D721Med (cell line): ENCODE results near the gene PJA2.

Experiments
- DNase-seq: peaks from one replicate; pipeline ENCODE4 v3.0.0; 2011; ENCODE audit warnings: low spot score; ENCODE audit not compliant: insufficient read length
- FAIRE-seq: peaks from 2 replicates; lab custom pipeline; 2011; peaks lifted over from hg19 to GRCh38; lab: Jason Lieb, UNC
- CTCF ChIP-seq: IDR thresholded peaks from 2 replicates; pipeline ENCODE4 v1.5.1; 2012; ENCODE audit warnings: mild to moderate bottlenecking, control low read depth; ENCODE audit not compliant: insufficient read depth; ENCODE audit errors: missing control alignments

The PJA2 gene

DNA sequence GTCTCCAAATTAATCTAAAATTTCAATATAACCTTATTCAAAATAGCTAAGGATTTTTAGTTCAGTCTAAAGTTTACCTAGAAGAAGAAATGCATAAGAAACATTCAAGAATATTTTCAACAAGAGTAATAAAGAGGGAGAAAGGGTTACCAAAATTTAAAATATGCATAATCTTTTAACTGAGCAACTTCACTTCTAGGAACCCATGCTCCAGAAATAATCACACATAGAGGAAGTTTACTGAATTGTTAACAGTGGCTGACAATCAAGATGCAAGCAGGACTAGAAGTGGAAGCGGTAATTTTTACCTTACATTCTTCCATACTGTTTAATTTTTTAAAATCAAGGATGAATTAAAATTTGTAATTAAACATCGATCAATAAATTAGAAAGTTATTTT lies 1.9 kb downstream of the PJA2 start:
- TF ChIP-seq CTCF: no peak
- FAIRE-seq: no peak
- DNase-seq: no peak

DNA sequence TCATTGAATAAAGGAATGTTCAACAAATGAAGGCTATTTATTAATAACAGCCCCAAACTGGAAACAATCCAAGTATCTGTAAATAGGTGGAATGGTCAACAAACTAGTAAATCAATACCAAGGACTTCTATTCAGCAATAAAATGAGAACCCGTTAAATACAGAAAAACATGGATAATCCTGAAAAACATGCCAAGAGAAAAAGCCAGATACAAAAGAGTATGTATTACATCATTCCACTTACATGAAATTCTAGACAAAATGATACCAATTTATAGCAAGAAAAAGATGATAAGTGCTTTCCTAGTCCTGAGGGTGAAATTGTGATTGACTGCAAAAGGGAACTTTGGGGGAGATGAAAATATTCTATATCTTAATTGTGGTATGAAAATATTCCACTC lies 3.1 kb downstream of the PJA2 start:
- FAIRE-seq (no peak), DNase-seq (no peak)
- no peak for TF ChIP-seq CTCF

GRCh38 chr5:109404428-109404960 lies 5.3 kb downstream of the PJA2 start:
- DNase-seq (no peak), FAIRE-seq (no peak)
- TF ChIP-seq CTCF: no peak

- no peak for TF ChIP-seq CTCF
- DNase-seq (no peak), FAIRE-seq (no peak)
Observed at GRCh38 chr5:109403469-109403868, 6.3 kb downstream of the PJA2 start.

DNA sequence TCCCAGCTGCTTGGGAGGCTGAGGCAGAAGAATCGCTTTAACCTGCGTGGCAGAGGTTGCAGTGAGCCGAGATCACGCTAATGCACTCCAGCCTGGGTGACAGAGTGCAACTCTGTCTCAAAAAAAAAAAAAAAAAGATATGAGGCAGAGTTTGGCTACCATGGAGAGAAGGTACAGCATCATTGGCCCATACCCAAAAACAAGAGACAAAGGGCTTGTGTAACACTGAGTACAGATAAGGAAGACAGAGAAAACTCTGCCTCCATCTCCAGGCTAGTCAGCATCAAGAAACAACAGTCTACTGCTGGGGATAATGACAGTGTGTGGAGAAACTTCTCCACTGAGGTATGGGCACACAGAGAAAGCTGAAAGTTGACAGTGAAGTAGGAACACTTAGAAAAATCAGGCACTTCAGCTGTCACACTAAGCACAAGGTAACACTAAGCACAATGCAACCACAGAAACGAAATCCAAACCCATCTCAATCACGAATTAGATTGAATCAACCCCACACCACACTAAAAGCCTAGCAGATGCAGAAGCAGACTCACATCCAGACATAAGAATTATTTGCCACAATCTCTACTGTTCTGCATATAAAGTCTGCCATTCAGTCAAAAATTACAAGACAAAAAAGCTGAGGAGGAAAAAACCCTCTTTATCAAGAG lies 10.5 kb downstream of the PJA2 start:
- no peak for TF ChIP-seq CTCF
- FAIRE-seq: no peak
- no peak for DNase-seq

GRCh38 chr5:109396965-109397364 lies 12.8 kb downstream of the PJA2 start:
- no peak for TF ChIP-seq CTCF
- FAIRE-seq: no peak
- DNase-seq: no peak

DNA sequence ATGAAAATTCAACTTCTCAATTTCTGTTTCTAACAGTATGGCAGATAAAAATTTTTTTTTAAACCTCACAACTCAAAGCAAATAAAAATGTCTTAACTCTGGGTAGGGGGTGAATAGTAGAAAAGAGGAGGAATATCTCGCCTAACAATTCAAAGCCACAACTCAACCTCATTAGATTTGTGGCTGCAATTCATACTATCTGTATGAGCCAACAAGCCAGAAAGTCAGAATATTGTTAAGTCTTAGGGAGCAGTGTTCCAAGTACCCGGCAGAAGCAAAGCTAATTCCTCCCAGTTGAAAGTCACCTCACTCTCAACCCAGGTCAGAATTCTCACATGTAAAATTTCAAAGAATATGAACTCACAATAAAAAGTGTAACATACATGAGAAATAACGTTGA lies 15.0 kb downstream of the PJA2 start:
- TF ChIP-seq CTCF: no peak
- no peak for DNase-seq
- no peak for FAIRE-seq
